OCI-LY3 (cell line): Measurements from ENCODE around the gene ARL6.

ENCODE experiments used
- H2AFZ ChIP-seq: fragments of 200-600, 300-600 bp; shearing (Covaris generic); 2 replicates; pipeline ENCODE4 v1.6.0; 2014; ENCODE audit warnings: antibody characterized with exemption, low read depth, low read length
- H3K27ac ChIP-seq: fragments of 200-600, 300-600 bp; sonication (generic); 2 replicates; pipeline ENCODE4 v1.5.1; 2014; ENCODE audit warnings: mild to moderate bottlenecking, low read length, moderate library complexity, mixed read lengths
- H3K27me3 ChIP-seq: fragments of 200-600, 300-600 bp; sonication (generic); 2 replicates; pipeline ENCODE4 v1.6.1; 2014; ENCODE audit warnings: low read depth, low read length, mixed read lengths
- H3K36me3 ChIP-seq: fragments of 200-600, 300-600 bp; sonication (generic); replicated peaks from 2 replicates; pipeline ENCODE3; 2014; ENCODE audit warnings: low read depth, low read length, mixed read lengths
- H3K4me1 ChIP-seq: fragments of 300-600, 200-600 bp; sonication (generic); 2 replicates; pipeline ENCODE4 v1.6.1; 2014; ENCODE audit warnings: low read length, mixed read lengths
- H3K4me2 ChIP-seq: fragments of 200-600, 300-600 bp; sonication (generic); 2 replicates; pipeline ENCODE4 v1.6.1; 2014; ENCODE audit warnings: low read length, mixed read lengths
- H3K4me3 ChIP-seq: fragments of 300-600, 200-600 bp; sonication (generic); 2 replicates; pipeline ENCODE4 v1.5.1; 2014; ENCODE audit warnings: antibody characterized with exemption, mild to moderate bottlenecking, low read length, moderate library complexity
- H3K79me2 ChIP-seq: fragments of 300-600, 200-600 bp; shearing (Covaris generic); 2 replicates; pipeline ENCODE4 v1.6.1; 2014; ENCODE audit warnings: mild to moderate bottlenecking, low read length, mixed read lengths
- H3K9ac ChIP-seq: fragments of 300-600, 200-600 bp; shearing (Covaris generic); 2 replicates; pipeline ENCODE4 v1.6.0; 2014; ENCODE audit warnings: mild to moderate bottlenecking, low read length, moderate library complexity
- H3K9me3 ChIP-seq: fragments of 200-600, 300-600 bp; shearing (Covaris generic); 2 replicates; pipeline ENCODE4 v1.6.1; 2014; ENCODE audit warnings: low read length, mixed read lengths; ENCODE audit not compliant: insufficient read depth
- H4K20me1 ChIP-seq: fragments of 200-600, 300-600 bp; sonication (generic); 2 replicates; pipeline ENCODE4 v1.6.1; 2016; ENCODE audit warnings: low read length, mixed read lengths; ENCODE audit not compliant: insufficient read depth
- EZH2phosphoT487 ChIP-seq: fragments of 200-600 bp; shearing (Covaris generic); IDR thresholded peaks from 2 replicates; pipeline ENCODE4 v1.6.1; 2018; ENCODE audit warnings: antibody characterized with exemption, mixed run types, low read depth
- TF ChIP-seq, protein P1 (sequence below): fragments of 200-600, 300-600 bp; sonication (generic); IDR thresholded peaks from 2 replicates; pipeline ENCODE4 v1.5.1; 2014; ENCODE audit warnings: antibody characterized with exemption, low read length, low read depth

Gene ARL6

DNA sequence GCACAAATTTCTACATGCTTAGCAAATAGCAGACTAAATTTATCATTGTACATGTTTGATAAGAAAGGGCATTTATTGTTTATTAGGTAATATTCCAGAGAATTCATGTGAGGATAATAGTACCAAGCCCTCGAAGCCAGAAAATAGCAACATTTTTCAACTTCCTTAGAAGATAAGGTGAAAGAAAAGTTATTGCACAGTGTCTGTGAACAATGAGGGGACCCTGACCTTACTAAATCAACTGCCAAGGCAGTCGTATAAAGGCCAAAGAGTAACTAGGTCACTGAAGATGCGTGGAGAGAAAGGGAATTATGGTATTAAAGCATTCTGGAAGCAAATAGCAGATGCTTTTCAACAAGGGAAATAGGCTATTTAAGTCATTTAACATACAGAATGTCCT is 20.3 kb upstream of the ARL6 start:
- Histone ChIP-seq H3K27me3 (no peaks in the 10 kb centered on the region), H3K79me2 (no peaks in the 10 kb centered on the region), H3K36me3 (no peaks in the 10 kb centered on the region), H3K4me2 (no peak overlapping the region), H3K27ac (no peak overlapping the region), H3K9me3 (no peaks in the 10 kb centered on the region), H4K20me1 (no peaks in the 10 kb centered on the region), H2AFZ (no peak overlapping the region), H3K4me3 (no peak overlapping the region), H3K9ac (no peak overlapping the region), H3K4me1 (no peaks in the 10 kb centered on the region)
- TF ChIP-seq EZH2phosphoT487: no peak
- TF ChIP-seq, protein P1, sequence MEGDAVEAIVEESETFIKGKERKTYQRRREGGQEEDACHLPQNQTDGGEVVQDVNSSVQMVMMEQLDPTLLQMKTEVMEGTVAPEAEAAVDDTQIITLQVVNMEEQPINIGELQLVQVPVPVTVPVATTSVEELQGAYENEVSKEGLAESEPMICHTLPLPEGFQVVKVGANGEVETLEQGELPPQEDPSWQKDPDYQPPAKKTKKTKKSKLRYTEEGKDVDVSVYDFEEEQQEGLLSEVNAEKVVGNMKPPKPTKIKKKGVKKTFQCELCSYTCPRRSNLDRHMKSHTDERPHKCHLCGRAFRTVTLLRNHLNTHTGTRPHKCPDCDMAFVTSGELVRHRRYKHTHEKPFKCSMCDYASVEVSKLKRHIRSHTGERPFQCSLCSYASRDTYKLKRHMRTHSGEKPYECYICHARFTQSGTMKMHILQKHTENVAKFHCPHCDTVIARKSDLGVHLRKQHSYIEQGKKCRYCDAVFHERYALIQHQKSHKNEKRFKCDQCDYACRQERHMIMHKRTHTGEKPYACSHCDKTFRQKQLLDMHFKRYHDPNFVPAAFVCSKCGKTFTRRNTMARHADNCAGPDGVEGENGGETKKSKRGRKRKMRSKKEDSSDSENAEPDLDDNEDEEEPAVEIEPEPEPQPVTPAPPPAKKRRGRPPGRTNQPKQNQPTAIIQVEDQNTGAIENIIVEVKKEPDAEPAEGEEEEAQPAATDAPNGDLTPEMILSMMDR: no peak

GRCh38 chr3:97763586-97764406 is 762 bp upstream of the ARL6 start:
- TF ChIP-seq EZH2phosphoT487: no peak
- TF ChIP-seq, protein P1: no peak
- H3K4me3 ChIP-seq: peak overlapping the region; percentile 88
- H3K9ac ChIP-seq: peak overlapping the region; percentile 78
- peak overlapping the region; percentile 41 for H3K27ac ChIP-seq
- peak overlapping the region; percentile 97 for H2AFZ ChIP-seq
- H3K27me3 ChIP-seq: no peaks in the 10 kb centered on the region
- no peaks in the 10 kb centered on the region for H4K20me1 ChIP-seq
- no peaks in the 10 kb centered on the region for H3K9me3 ChIP-seq
- peaks cover 12% of the 10 kb centered on the region for H3K4me1 ChIP-seq
- H3K79me2 ChIP-seq: peaks cover 7% of the 10 kb centered on the region; the same call in 1 of the 2 replicates
- H3K4me2 ChIP-seq: peak overlapping the region; percentile 80
- no peaks in the 10 kb centered on the region for H3K36me3 ChIP-seq

DNA sequence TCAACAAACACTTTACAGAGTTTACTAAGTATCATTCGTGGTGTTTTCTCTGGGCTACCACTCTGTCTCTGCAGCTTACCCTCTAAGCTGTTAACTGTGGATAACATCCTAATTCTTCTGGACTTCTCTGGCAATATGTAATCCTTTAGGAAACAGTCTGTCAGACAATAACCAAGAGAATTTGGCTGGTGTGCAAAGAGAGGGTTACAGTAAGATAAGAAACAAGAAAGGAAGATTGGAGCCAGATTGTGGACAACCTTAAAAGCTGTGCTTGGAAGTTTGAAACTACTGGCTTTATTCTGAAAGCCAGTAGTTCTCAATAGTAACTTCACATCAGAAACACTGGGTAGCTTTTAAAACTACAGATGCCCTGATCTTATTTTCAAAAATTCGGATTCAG is 778 bp downstream of the ARL6 start:
- H3K27ac ChIP-seq: no peak overlapping the region
- no peaks in the 10 kb centered on the region for H3K27me3 ChIP-seq
- H3K4me1 ChIP-seq: peaks cover 12% of the 10 kb centered on the region
- peak overlapping the region; percentile 88 for H3K4me3 ChIP-seq
- H3K36me3 ChIP-seq: no peaks in the 10 kb centered on the region
- no peak overlapping the region for H2AFZ ChIP-seq
- no peaks in the 10 kb centered on the region for H3K9me3 ChIP-seq
- H3K4me2 ChIP-seq: peak overlapping the region; percentile 80
- TF ChIP-seq, protein P1: no peak
- TF ChIP-seq EZH2phosphoT487: no peak
- H3K79me2 ChIP-seq: peaks cover 7% of the 10 kb centered on the region; the same call in 1 of the 2 replicates
- no peaks in the 10 kb centered on the region for H4K20me1 ChIP-seq
- H3K9ac ChIP-seq: peak overlapping the region; percentile 78

- Histone ChIP-seq H3K4me1 (no peaks in the 10 kb centered on the region), H3K79me2 (no peaks in the 10 kb centered on the region), H3K4me3 (no peak overlapping the region), H3K27ac (no peak overlapping the region), H3K36me3 (peaks cover 5% of the 10 kb centered on the region), H3K4me2 (no peak overlapping the region), H3K9me3 (0 out of 2 replicates have a peak, but pooled peaks cover 3% of the 10 kb centered on the region), H3K9ac (no peak overlapping the region), H2AFZ (no peak overlapping the region), H4K20me1 (no peaks in the 10 kb centered on the region), H3K27me3 (no peaks in the 10 kb centered on the region)
- TF ChIP-seq, protein P1: no peak
- TF ChIP-seq EZH2phosphoT487: no peak
These were observed 8.4 kb downstream of the ARL6 start for GRCh38 chr3:97772926-97773325.
